Ishikawa (cell line): ENCODE data around the gene KCTD16.

Source experiments
- CEBPB ChIP-seq: IDR thresholded peaks from 2 replicates; pipeline ENCODE4 v1.6.1; 2012
- EP300 ChIP-seq: IDR thresholded peaks from 2 replicates; pipeline ENCODE4 v1.6.1; 2012; ENCODE audit warnings: borderline replicate concordance
- RAD21 ChIP-seq: IDR thresholded peaks from 2 replicates; pipeline ENCODE4 v1.6.1; 2012; ENCODE audit warnings: low read depth

GRCh38 chr5:144219869-144220268 is 49.2 kb downstream of the KCTD16 start:
- TF ChIP-seq EP300 = no peak
- no peak for TF ChIP-seq CEBPB
- no peak for TF ChIP-seq RAD21
